HEK293 (cell line): Measurements from ENCODE around the gene PPAT.
A peak's percentile ranks its signal among the peaks of the same experiment; 100 is the strongest.

ENCODE experiments used
- CTCF ChIA-PET: fragments of 350-600 bp; formaldehyde crosslinking; extraction: SDS; loops from one replicate; lab custom pipeline; 2021; ENCODE audit warnings: antibody characterized with exemption; lab: Yijun Ruan, JAX
- POLR2A ChIA-PET: fragments of 300-600 bp; formaldehyde crosslinking; extraction: SDS; loops from one replicate; lab custom pipeline; 2020; ENCODE audit warnings: antibody characterized with exemption, inconsistent platforms; lab: Yijun Ruan, JAX
- H3K27ac ChIP-seq: fragments of 200-500 bp; sonication (Bioruptor generic); 2 replicates; pipeline ENCODE4 v1.5.1; 2014; ENCODE audit warnings: low read depth, low read length, control low read depth, inconsistent platforms; ENCODE audit errors: extremely low read depth
- H3K36me3 ChIP-seq, 2 experiments: fragments of 200-500 bp in 1 of 2; sonication (Bioruptor generic) in 1 of 2; 1 replicate in 1 of 2; 2 replicates in 1 of 2; pipeline ENCODE4 v1.5.1; 2014 to 2017; ENCODE audit warnings: inconsistent platforms in 2 of 2, low read length in 2 of 2; ENCODE audit not compliant: control insufficient read depth in 2 of 2, insufficient read depth in 1 of 2
- H3K4me1 ChIP-seq: fragments of 200-500 bp; sonication (Bioruptor generic); 2 replicates; pipeline ENCODE4 v1.5.1; 2014; ENCODE audit warnings: mild to moderate bottlenecking, low read length, inconsistent platforms; ENCODE audit not compliant: control insufficient read depth, insufficient read depth
- H3K4me3 ChIP-seq: 2 replicates; pipeline ENCODE4 v1.5.1; 2011; ENCODE audit warnings: low read depth, mild to moderate bottlenecking, control low read depth, low read length, moderate library complexity
- H3K9me3 ChIP-seq: fragments of 200-500 bp; sonication (Bioruptor generic); 2 replicates; pipeline ENCODE4 v1.5.1; 2014; ENCODE audit warnings: low read depth, low read length, inconsistent platforms; ENCODE audit not compliant: control insufficient read depth, insufficient read depth
- HOXD13 ChIP-seq: sonication (generic); formaldehyde crosslinking; IDR thresholded peaks from 2 replicates; pipeline ENCODE4 v1.8.0; 2022; ENCODE audit warnings: missing genetic modification reagents, borderline replicate concordance
- KLF1 ChIP-seq: fragments of 450-650 bp; formaldehyde crosslinking; IDR thresholded peaks from 2 replicates; pipeline ENCODE4 v1.5.1; 2016; ENCODE audit warnings: missing biosample characterization, missing genetic modification characterization
- KLF9 ChIP-seq: fragments of 450-650 bp; formaldehyde crosslinking; IDR thresholded peaks from 2 replicates; pipeline ENCODE4 v1.5.1; 2016; ENCODE audit warnings: missing biosample characterization, missing genetic modification characterization, low read depth
- OVOL3 ChIP-seq: fragments of 450-650 bp; formaldehyde crosslinking; IDR thresholded peaks from 2 replicates; pipeline ENCODE4 v1.5.1; 2016; ENCODE audit warnings: missing biosample characterization, missing genetic modification characterization
- SCRT2 ChIP-seq: fragments of 450-650 bp; formaldehyde crosslinking; IDR thresholded peaks from 2 replicates; pipeline ENCODE4 v1.5.1; 2016; ENCODE audit warnings: missing biosample characterization, missing genetic modification characterization
- WT1 ChIP-seq: fragments of 450-650 bp; formaldehyde crosslinking; IDR thresholded peaks from 2 replicates; pipeline ENCODE4 v1.5.1; 2016; ENCODE audit warnings: missing biosample characterization, missing genetic modification characterization
- ZBTB17 ChIP-seq: fragments of 450-650 bp; formaldehyde crosslinking; IDR thresholded peaks from 2 replicates; pipeline ENCODE4 v1.5.1; 2016; ENCODE audit warnings: missing biosample characterization, missing genetic modification characterization
- ZBTB20 ChIP-seq: fragments of 450-650 bp; formaldehyde crosslinking; IDR thresholded peaks from 2 replicates; pipeline ENCODE4 v1.5.1; 2016; ENCODE audit warnings: missing biosample characterization, missing genetic modification characterization
- ZBTB8A ChIP-seq: fragments of 450-650 bp; formaldehyde crosslinking; IDR thresholded peaks from 2 replicates; pipeline ENCODE4 v1.5.1; 2016; ENCODE audit warnings: missing biosample characterization, missing genetic modification characterization
- ZEB2 ChIP-seq: fragments of 450-650 bp; formaldehyde crosslinking; IDR thresholded peaks from 2 replicates; pipeline ENCODE4 v1.5.1; 2016; ENCODE audit warnings: missing biosample characterization, missing genetic modification characterization
- ZFP41 ChIP-seq: fragments of 450-650 bp; formaldehyde crosslinking; IDR thresholded peaks from 2 replicates; pipeline ENCODE4 v1.5.1; 2016; ENCODE audit warnings: missing biosample characterization, missing genetic modification characterization, borderline replicate concordance
- ZFP69B ChIP-seq: fragments of 450-650 bp; formaldehyde crosslinking; IDR thresholded peaks from 2 replicates; pipeline ENCODE4 v1.5.1; 2016; ENCODE audit warnings: missing biosample characterization, missing genetic modification characterization
- ZIC2 ChIP-seq: fragments of 450-650 bp; formaldehyde crosslinking; IDR thresholded peaks from 2 replicates; pipeline ENCODE4 v1.5.1; 2016; ENCODE audit warnings: missing biosample characterization, missing genetic modification characterization
- ZNF292 ChIP-seq: fragments of 450-650 bp; formaldehyde crosslinking; IDR thresholded peaks from 2 replicates; pipeline ENCODE4 v1.5.1; 2016; ENCODE audit warnings: low read depth, missing biosample characterization, missing genetic modification characterization, borderline replicate concordance
- ZNF341 ChIP-seq: fragments of 450-650 bp; formaldehyde crosslinking; IDR thresholded peaks from 2 replicates; pipeline ENCODE4; 2016; ENCODE audit warnings: low read depth, missing biosample characterization, missing genetic modification characterization
- ZNF416 ChIP-seq: fragments of 450-650 bp; formaldehyde crosslinking; IDR thresholded peaks from 2 replicates; pipeline ENCODE4 v1.5.1; 2016; ENCODE audit warnings: missing biosample characterization, missing genetic modification characterization
- ZNF624 ChIP-seq: fragments of 450-650 bp; formaldehyde crosslinking; IDR thresholded peaks from 2 replicates; pipeline ENCODE4 v1.5.1; 2017; ENCODE audit warnings: missing biosample characterization, missing genetic modification characterization
- ZNF670 ChIP-seq: fragments of 450-650 bp; formaldehyde crosslinking; IDR thresholded peaks from 2 replicates; pipeline ENCODE4 v1.5.1; 2016; ENCODE audit warnings: missing biosample characterization, missing genetic modification characterization, low read depth
- ZNF791 ChIP-seq: fragments of 450-650 bp; formaldehyde crosslinking; IDR thresholded peaks from 2 replicates; pipeline ENCODE4 v1.5.1; 2016; ENCODE audit warnings: missing biosample characterization, missing genetic modification characterization
- ZSCAN23 ChIP-seq: fragments of 450-650 bp; formaldehyde crosslinking; IDR thresholded peaks from 2 replicates; pipeline ENCODE4 v1.5.1; 2016; ENCODE audit warnings: missing biosample characterization, missing genetic modification characterization
- TF ChIP-seq, protein P1 (sequence below): fragments of 450-650 bp; formaldehyde crosslinking; IDR thresholded peaks from 2 replicates; pipeline ENCODE4 v1.5.1; 2016; ENCODE audit warnings: missing biosample characterization, missing genetic modification characterization
- TF ChIP-seq, protein P2 (sequence below): fragments of 450-650 bp; formaldehyde crosslinking; IDR thresholded peaks from 2 replicates; pipeline ENCODE4 v1.5.1; 2016; ENCODE audit warnings: missing biosample characterization, missing genetic modification characterization
- TF ChIP-seq, protein P3 (sequence below): fragments of 450-650 bp; formaldehyde crosslinking; IDR thresholded peaks from 2 replicates; pipeline ENCODE4 v1.5.1; 2016; ENCODE audit warnings: missing biosample characterization, missing genetic modification characterization
- TF ChIP-seq, protein P4 (sequence below): fragments of 450-650 bp; formaldehyde crosslinking; IDR thresholded peaks from 2 replicates; pipeline ENCODE4 v1.5.1; 2016; ENCODE audit warnings: missing biosample characterization, missing genetic modification characterization
- TF ChIP-seq, protein P5 (sequence below): fragments of 450-650 bp; formaldehyde crosslinking; IDR thresholded peaks from 2 replicates; pipeline ENCODE4 v1.5.1; 2016; ENCODE audit warnings: missing biosample characterization, missing genetic modification characterization

Gene PPAT

DNA sequence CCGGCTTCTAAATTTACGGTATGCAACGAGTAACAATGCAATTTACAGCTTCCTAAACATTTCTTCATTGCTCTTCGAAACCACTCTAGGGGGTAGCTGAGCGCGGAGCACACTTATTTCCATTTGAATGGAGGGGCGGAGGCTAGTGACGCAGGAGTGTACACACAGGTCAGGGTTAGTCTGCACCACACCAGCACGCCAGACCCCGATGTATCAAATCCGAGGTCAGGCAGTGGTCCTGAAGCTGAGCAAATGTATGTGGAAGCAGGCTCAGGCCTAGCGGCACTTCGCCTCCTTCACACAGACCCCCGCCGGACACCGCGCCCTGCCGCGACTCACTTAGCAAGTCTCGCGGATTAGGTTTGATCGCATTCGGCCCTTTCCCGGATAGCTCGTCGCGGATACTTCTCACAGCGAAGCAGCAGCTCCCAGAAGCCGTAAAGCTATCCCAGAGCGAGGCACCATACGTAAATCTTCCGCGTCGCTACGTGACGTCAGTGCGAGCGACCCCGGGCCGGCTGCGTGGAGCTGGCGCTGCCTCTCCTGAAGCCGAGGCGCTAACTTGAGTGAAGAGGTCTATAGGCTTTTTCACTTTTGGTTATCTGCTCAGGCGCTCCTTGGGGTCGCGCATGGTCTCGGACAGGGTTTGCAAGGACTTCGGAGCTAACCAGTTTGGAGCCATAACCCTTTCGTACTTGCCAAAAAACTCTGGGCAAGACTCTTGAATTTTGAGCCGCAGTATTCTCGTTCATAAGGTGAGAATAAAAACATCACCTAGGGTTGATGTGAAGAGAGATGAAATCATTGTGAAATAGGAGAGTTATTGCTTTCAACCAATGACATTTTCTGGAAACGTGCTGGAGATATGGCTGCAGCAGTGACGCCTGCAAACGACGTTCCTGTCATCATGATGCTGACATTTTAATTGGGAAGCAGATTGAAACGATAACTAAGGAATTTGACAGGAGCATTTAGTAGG lies 48.1 kb downstream of the PPAT start, which contains the start of gene AASDH:
AASDH (minus strand) TSS at position 469 of the 979 bp plus-strand sequence. CDS start 3,192 bp downstream, outside the sequence.
- peak within 1 kb of the TSS; percentile 80 for H3K4me3 ChIP-seq
- ChIA-PET POLR2A (interaction anchor here (0.6 to 3.0 kb wide), 19 partner anchors 8 to 705 kb away, joined by 3 to 52 read pairs (median 4); partner anchors contain the start of genes CEP135, NOA1, PAICS and PPAT), CTCF (no interaction called here)
- H3K9me3 ChIP-seq, result no peaks in the 10 kb centered on the region
- H3K36me3 ChIP-seq, result peaks cover 0 to 12% of the 10 kb centered on the region in 2 experiments; a peak in 1 of 3 replicates
- H3K27ac ChIP-seq, result peak within 1 kb of the TSS; percentile 74
- H3K4me1 ChIP-seq, result no peaks in the 10 kb centered on the region
- no peak for TF ChIP-seq ZNF624 (tag by site-specific recombination)
- TF ChIP-seq OVOL3 (tag by site-specific recombination), result peak; percentile 46; the same call in 1 of the 2 replicates
- TF ChIP-seq ZFP41 (tag by site-specific recombination), result no peak
- TF ChIP-seq, protein P1, sequence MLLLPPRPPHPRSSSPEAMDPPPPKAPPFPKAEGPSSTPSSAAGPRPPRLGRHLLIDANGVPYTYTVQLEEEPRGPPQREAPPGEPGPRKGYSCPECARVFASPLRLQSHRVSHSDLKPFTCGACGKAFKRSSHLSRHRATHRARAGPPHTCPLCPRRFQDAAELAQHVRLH (tag by site-specific recombination), result peak; percentile 56; the same call in 1 of the 2 replicates
- no peak for TF ChIP-seq ZNF416 (tag by site-specific recombination)
- TF ChIP-seq, protein P2, sequence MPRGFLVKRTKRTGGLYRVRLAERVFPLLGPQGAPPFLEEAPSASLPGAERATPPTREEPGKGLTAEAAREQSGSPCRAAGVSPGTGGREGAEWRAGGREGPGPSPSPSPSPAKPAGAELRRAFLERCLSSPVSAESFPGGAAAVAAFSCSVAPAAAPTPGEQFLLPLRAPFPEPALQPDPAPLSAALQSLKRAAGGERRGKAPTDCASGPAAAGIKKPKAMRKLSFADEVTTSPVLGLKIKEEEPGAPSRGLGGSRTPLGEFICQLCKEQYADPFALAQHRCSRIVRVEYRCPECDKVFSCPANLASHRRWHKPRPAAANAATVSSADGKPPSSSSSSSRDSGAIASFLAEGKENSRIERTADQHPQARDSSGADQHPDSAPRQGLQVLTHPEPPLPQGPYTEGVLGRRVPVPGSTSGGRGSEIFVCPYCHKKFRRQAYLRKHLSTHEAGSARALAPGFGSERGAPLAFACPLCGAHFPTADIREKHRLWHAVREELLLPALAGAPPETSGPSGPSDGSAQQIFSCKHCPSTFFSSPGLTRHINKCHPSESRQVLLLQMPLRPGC (tag by site-specific recombination), result 0 out of 2 replicates have a peak, but pooled peaks have one; percentile 45
- TF ChIP-seq ZNF670, result no peak
- TF ChIP-seq, protein P3, sequence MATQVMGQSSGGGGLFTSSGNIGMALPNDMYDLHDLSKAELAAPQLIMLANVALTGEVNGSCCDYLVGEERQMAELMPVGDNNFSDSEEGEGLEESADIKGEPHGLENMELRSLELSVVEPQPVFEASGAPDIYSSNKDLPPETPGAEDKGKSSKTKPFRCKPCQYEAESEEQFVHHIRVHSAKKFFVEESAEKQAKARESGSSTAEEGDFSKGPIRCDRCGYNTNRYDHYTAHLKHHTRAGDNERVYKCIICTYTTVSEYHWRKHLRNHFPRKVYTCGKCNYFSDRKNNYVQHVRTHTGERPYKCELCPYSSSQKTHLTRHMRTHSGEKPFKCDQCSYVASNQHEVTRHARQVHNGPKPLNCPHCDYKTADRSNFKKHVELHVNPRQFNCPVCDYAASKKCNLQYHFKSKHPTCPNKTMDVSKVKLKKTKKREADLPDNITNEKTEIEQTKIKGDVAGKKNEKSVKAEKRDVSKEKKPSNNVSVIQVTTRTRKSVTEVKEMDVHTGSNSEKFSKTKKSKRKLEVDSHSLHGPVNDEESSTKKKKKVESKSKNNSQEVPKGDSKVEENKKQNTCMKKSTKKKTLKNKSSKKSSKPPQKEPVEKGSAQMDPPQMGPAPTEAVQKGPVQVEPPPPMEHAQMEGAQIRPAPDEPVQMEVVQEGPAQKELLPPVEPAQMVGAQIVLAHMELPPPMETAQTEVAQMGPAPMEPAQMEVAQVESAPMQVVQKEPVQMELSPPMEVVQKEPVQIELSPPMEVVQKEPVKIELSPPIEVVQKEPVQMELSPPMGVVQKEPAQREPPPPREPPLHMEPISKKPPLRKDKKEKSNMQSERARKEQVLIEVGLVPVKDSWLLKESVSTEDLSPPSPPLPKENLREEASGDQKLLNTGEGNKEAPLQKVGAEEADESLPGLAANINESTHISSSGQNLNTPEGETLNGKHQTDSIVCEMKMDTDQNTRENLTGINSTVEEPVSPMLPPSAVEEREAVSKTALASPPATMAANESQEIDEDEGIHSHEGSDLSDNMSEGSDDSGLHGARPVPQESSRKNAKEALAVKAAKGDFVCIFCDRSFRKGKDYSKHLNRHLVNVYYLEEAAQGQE (tag by site-specific recombination), result peak; percentile 37; the same call in 1 of the 2 replicates
- no peak; the same call in 1 of the 2 replicates for TF ChIP-seq KLF1 (tag by site-specific recombination)
- peak; percentile 92 for TF ChIP-seq ZBTB17 (tag by site-specific recombination)
- peak; percentile 42 for TF ChIP-seq WT1 (tag by site-specific recombination)
- TF ChIP-seq ZBTB20 (tag by site-specific recombination), result peak; percentile 98
- TF ChIP-seq ZNF791 (tag by site-specific recombination), result no peak
- TF ChIP-seq ZSCAN23 (tag by site-specific recombination), result 0 out of 2 replicates have a peak, but pooled peaks have one; percentile 60
- peak; percentile 44; the same call in 1 of the 2 replicates for TF ChIP-seq ZIC2 (tag by site-specific recombination)
- TF ChIP-seq ZEB2, result peak; percentile 51; the same call in 1 of the 2 replicates
- TF ChIP-seq, protein P4, sequence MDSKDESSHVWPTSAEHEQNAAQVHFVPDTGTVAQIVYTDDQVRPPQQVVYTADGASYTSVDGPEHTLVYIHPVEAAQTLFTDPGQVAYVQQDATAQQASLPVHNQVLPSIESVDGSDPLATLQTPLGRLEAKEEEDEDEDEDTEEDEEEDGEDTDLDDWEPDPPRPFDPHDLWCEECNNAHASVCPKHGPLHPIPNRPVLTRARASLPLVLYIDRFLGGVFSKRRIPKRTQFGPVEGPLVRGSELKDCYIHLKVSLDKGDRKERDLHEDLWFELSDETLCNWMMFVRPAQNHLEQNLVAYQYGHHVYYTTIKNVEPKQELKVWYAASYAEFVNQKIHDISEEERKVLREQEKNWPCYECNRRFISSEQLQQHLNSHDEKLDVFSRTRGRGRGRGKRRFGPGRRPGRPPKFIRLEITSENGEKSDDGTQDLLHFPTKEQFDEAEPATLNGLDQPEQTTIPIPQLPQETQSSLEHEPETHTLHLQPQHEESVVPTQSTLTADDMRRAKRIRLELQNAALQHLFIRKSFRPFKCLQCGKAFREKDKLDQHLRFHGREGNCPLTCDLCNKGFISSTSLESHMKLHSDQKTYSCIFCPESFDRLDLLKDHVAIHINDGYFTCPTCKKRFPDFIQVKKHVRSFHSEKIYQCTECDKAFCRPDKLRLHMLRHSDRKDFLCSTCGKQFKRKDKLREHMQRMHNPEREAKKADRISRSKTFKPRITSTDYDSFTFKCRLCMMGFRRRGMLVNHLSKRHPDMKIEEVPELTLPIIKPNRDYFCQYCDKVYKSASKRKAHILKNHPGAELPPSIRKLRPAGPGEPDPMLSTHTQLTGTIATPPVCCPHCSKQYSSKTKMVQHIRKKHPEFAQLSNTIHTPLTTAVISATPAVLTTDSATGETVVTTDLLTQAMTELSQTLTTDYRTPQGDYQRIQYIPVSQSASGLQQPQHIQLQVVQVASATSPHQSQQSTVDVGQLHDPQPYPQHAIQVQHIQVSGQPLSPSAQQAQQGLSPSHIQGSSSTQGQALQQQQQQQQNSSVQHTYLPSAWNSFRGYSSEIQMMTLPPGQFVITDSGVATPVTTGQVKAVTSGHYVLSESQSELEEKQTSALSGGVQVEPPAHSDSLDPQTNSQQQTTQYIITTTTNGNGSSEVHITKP (tag by site-specific recombination), result peak; percentile 80
- no peak for TF ChIP-seq ZNF292 (tag by site-specific recombination)
- TF ChIP-seq ZNF341 (tag by site-specific recombination), result peak; percentile 34; the same call in 1 of the 2 replicates
- TF ChIP-seq SCRT2, result no peak
- no peak for TF ChIP-seq KLF9 (tag by site-specific recombination)
- TF ChIP-seq ZBTB8A (tag by site-specific recombination), result 0 out of 2 replicates have a peak, but pooled peaks have one; percentile 26
- TF ChIP-seq ZFP69B (tag by site-specific recombination), result 0 out of 2 replicates have a peak, but pooled peaks have one; percentile 13
- TF ChIP-seq, protein P5, sequence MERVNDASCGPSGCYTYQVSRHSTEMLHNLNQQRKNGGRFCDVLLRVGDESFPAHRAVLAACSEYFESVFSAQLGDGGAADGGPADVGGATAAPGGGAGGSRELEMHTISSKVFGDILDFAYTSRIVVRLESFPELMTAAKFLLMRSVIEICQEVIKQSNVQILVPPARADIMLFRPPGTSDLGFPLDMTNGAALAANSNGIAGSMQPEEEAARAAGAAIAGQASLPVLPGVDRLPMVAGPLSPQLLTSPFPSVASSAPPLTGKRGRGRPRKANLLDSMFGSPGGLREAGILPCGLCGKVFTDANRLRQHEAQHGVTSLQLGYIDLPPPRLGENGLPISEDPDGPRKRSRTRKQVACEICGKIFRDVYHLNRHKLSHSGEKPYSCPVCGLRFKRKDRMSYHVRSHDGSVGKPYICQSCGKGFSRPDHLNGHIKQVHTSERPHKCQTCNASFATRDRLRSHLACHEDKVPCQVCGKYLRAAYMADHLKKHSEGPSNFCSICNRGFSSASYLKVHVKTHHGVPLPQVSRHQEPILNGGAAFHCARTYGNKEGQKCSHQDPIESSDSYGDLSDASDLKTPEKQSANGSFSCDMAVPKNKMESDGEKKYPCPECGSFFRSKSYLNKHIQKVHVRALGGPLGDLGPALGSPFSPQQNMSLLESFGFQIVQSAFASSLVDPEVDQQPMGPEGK, result peak; percentile 38; the same call in 1 of the 2 replicates
- no peak for TF ChIP-seq HOXD13 (CRISPR knock-in tag)
